Measurements from ENCODE around the gene COX4I1.

COX4I1 gene

DNA sequence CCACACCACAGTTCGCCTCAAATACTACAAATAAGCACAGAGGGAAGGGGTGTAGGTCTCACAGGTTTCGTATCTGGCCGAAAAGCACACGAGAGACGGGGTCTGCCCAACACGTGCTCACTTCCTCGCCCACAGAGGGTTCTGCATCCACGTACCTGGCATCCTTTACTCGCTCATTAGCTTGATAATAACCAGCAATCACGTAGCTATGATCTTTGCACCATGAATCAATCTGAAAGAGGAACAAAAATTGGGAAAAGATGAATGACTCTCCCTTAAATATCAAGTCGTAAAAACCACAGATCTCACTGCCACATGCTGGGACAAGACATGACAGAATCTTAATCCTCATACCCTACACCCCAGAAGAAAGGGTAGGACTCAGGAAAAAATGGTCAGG is 10.7 kb upstream of the COX4I1 start:
- ChIA-PET CTCF (no interaction called here), POLR2A (no interaction called here)
- H3K4me1 ChIP-seq (ENCODE audit: control insufficient read depth, insufficient read depth, low read length): no peaks in the 10 kb centered on the region
- TF ChIP-seq ZNF292 (tag by site-specific recombination; IDR thresholded peaks at IDR 0.05; ENCODE audit: borderline replicate concordance, low read depth) (no peak), KLF7 (tag by site-specific recombination; IDR thresholded peaks at IDR 0.05; ENCODE audit: borderline replicate concordance) (no peak)
- H3K27ac ChIP-seq (ENCODE audit: extremely low read depth, low read depth, low read length): no peak overlapping the region
- H3K4me3 ChIP-seq (ENCODE audit: low read depth, low read length): no peak overlapping the region
- H3K36me3 ChIP-seq (ENCODE audit: control insufficient read depth in 2 of 2, insufficient read depth in 1 of 2, low read length in 2 of 2): peaks cover 3 to 77% of the 10 kb centered on the region in 2 experiments
- H3K9me3 ChIP-seq (ENCODE audit: control insufficient read depth, insufficient read depth, low read depth, low read length): no peaks in the 10 kb centered on the region

DNA sequence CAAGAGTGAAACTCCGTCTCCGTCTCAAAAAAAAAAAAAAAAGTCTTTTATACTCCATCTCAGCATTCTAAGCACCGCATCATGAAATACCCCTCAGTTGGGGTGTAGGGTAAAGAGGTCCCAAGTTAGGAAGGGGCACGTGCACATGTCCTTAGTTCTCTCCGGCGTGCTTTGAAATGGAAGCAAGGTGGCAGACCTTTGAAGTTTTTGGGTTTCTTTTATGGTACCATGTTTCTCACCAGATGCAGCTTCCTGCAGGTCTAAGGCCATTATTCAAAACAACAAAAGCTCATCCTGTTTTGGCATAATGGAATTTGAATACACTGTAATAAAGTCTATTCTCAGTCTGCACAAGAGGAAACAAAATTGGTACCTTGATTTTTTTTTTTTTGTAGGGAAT is 9.7 kb upstream of the COX4I1 start:
- Histone ChIP-seq H3K4me1 (ENCODE audit: control insufficient read depth, insufficient read depth, low read length) (no peaks in the 10 kb centered on the region), H3K27ac (ENCODE audit: extremely low read depth, low read depth, low read length) (no peak overlapping the region), H3K4me3 (ENCODE audit: low read depth, low read length) (no peak overlapping the region), H3K36me3 (ENCODE audit: control insufficient read depth in 2 of 2, insufficient read depth in 1 of 2, low read length in 2 of 2) (peaks cover 3 to 82% of the 10 kb centered on the region in 2 experiments), H3K9me3 (ENCODE audit: control insufficient read depth, insufficient read depth, low read depth, low read length) (no peaks in the 10 kb centered on the region)
- ChIA-PET POLR2A (no interaction called here), CTCF (interaction anchor here (0.6 kb wide), 1 partner anchor 22 kb away, joined by 5 read pairs; no protein-coding TSS in a partner anchor)
- no peak for TF ChIP-seq ZNF514 (tag by site-specific recombination; IDR thresholded peaks at IDR 0.05)
- TF ChIP-seq, protein P1, sequence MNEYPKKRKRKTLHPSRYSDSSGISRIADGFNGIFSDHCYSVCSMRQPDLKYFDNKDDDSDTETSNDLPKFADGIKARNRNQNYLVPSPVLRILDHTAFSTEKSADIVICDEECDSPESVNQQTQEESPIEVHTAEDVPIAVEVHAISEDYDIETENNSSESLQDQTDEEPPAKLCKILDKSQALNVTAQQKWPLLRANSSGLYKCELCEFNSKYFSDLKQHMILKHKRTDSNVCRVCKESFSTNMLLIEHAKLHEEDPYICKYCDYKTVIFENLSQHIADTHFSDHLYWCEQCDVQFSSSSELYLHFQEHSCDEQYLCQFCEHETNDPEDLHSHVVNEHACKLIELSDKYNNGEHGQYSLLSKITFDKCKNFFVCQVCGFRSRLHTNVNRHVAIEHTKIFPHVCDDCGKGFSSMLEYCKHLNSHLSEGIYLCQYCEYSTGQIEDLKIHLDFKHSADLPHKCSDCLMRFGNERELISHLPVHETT (tag by site-specific recombination; IDR thresholded peaks at IDR 0.05): no peak
- TF ChIP-seq, protein P2, sequence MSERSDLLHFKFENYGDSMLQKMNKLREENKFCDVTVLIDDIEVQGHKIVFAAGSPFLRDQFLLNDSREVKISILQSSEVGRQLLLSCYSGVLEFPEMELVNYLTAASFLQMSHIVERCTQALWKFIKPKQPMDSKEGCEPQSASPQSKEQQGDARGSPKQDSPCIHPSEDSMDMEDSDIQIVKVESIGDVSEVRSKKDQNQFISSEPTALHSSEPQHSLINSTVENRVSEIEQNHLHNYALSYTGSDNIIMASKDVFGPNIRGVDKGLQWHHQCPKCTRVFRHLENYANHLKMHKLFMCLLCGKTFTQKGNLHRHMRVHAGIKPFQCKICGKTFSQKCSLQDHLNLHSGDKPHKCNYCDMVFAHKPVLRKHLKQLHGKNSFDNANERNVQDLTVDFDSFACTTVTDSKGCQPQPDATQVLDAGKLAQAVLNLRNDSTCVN (tag by site-specific recombination; optimal IDR thresholded peaks at IDR 0.05): no peak
- no peak for TF ChIP-seq YY2 (tag by site-specific recombination; IDR thresholded peaks at IDR 0.05)
- TF ChIP-seq ZNF184 (tag by site-specific recombination; IDR thresholded peaks at IDR 0.05): no peak
- no peak for TF ChIP-seq ZNF560 (tag by site-specific recombination; IDR thresholded peaks at IDR 0.05; ENCODE audit: borderline replicate concordance)
- no peak for TF ChIP-seq ZNF660 (tag by site-specific recombination; IDR thresholded peaks at IDR 0.05)
- TF ChIP-seq SALL2 (tag by site-specific recombination; IDR thresholded peaks at IDR 0.05; ENCODE audit: borderline replicate concordance): no peak
- TF ChIP-seq GLI4 (tag by site-specific recombination; IDR thresholded peaks at IDR 0.05): no peak

DNA sequence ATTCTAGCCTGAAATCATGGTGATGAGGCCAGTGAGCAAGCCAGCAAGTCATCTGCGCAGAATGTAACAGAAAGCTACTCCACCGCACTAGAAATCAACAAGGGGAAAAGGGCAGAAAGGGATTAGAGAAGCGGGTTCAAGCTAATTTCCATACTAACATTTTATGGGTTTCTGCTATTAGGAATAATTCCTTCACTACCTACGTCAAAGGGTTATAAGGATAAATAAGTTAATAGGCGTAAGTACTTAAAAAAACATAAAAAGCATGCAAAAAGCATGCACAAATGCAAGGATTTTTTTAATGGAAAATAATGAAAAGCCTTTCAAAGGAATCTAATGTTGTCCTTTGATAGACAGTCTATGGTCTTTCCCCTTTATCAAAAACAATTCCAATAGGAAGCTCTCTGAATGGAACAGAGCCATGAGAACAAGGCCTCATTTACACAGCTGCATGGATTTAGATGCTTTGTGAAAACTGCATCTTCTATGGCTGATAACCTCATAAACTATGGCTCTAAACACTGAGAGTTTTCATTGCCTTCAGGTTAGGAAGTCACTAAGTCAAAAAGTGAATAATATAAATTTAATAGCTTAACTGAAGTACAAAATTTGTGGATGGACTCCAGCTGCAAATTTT is 5.7 kb upstream of the COX4I1 start:
- no peak overlapping the region for H3K4me3 ChIP-seq (ENCODE audit: low read depth, low read length)
- ChIA-PET CTCF (interaction anchor here (0.6 to 1.6 kb wide), 4 partner anchors 34 to 679 kb away, joined by 3 to 6 read pairs (median 4); no protein-coding TSS in a partner anchor), POLR2A (no interaction called here)
- H3K4me1 ChIP-seq (ENCODE audit: control insufficient read depth, insufficient read depth, low read length): no peaks in the 10 kb centered on the region
- no peak overlapping the region for H3K27ac ChIP-seq (ENCODE audit: extremely low read depth, low read depth, low read length)
- H3K36me3 ChIP-seq (ENCODE audit: control insufficient read depth in 2 of 2, insufficient read depth in 1 of 2, low read length in 2 of 2): peaks cover 4 to 75% of the 10 kb centered on the region in 2 experiments; a peak in 2 of 3 replicates
- H3K9me3 ChIP-seq (ENCODE audit: control insufficient read depth, insufficient read depth, low read depth, low read length): no peaks in the 10 kb centered on the region
- TF ChIP-seq, protein P3, sequence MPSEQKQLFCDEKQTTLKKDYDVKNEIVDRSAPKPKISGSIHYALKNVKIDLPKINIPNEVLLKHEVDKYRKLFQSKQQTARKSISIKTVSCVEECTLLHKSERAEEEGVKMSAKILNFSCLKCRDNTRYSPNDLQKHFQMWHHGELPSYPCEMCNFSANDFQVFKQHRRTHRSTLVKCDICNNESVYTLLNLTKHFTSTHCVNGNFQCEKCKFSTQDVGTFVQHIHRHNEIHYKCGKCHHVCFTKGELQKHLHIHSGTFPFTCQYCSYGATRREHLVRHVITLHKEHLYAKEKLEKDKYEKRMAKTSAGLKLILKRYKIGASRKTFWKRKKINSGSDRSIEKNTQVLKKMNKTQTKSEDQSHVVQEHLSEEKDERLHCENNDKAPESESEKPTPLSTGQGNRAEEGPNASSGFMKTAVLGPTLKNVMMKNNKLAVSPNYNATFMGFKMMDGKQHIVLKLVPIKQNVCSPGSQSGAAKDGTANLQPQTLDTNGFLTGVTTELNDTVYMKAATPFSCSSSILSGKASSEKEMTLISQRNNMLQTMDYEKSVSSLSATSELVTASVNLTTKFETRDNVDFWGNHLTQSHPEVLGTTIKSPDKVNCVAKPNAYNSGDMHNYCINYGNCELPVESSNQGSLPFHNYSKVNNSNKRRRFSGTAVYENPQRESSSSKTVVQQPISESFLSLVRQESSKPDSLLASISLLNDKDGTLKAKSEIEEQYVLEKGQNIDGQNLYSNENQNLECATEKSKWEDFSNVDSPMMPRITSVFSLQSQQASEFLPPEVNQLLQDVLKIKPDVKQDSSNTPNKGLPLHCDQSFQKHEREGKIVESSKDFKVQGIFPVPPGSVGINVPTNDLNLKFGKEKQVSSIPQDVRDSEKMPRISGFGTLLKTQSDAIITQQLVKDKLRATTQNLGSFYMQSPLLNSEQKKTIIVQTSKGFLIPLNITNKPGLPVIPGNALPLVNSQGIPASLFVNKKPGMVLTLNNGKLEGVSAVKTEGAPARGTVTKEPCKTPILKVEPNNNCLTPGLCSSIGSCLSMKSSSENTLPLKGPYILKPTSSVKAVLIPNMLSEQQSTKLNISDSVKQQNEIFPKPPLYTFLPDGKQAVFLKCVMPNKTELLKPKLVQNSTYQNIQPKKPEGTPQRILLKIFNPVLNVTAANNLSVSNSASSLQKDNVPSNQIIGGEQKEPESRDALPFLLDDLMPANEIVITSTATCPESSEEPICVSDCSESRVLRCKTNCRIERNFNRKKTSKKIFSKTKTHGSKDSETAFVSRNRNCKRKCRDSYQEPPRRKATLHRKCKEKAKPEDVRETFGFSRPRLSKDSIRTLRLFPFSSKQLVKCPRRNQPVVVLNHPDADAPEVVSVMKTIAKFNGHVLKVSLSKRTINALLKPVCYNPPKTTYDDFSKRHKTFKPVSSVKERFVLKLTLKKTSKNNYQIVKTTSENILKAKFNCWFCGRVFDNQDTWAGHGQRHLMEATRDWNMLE (tag by site-specific recombination; conservative IDR thresholded peaks at IDR 0.05; ENCODE audit: low read depth): no peak
- TF ChIP-seq ZNF302 (tag by site-specific recombination; IDR thresholded peaks at IDR 0.05; ENCODE audit: low read depth) (no peak), ZNF544 (tag by site-specific recombination; IDR thresholded peaks at IDR 0.05) (no peak)
- TF ChIP-seq, protein P4, sequence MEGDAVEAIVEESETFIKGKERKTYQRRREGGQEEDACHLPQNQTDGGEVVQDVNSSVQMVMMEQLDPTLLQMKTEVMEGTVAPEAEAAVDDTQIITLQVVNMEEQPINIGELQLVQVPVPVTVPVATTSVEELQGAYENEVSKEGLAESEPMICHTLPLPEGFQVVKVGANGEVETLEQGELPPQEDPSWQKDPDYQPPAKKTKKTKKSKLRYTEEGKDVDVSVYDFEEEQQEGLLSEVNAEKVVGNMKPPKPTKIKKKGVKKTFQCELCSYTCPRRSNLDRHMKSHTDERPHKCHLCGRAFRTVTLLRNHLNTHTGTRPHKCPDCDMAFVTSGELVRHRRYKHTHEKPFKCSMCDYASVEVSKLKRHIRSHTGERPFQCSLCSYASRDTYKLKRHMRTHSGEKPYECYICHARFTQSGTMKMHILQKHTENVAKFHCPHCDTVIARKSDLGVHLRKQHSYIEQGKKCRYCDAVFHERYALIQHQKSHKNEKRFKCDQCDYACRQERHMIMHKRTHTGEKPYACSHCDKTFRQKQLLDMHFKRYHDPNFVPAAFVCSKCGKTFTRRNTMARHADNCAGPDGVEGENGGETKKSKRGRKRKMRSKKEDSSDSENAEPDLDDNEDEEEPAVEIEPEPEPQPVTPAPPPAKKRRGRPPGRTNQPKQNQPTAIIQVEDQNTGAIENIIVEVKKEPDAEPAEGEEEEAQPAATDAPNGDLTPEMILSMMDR (tag by site-specific recombination; IDR thresholded peaks at IDR 0.05): no peak
- TF ChIP-seq, protein P5, sequence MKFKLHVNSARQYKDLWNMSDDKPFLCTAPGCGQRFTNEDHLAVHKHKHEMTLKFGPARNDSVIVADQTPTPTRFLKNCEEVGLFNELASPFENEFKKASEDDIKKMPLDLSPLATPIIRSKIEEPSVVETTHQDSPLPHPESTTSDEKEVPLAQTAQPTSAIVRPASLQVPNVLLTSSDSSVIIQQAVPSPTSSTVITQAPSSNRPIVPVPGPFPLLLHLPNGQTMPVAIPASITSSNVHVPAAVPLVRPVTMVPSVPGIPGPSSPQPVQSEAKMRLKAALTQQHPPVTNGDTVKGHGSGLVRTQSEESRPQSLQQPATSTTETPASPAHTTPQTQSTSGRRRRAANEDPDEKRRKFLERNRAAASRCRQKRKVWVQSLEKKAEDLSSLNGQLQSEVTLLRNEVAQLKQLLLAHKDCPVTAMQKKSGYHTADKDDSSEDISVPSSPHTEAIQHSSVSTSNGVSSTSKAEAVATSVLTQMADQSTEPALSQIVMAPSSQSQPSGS (tag by site-specific recombination; IDR thresholded peaks at IDR 0.05; ENCODE audit: low read depth): no peak
